Left colon (tissue), 2 donors: ENCODE results near the gene CWC25. TPM values are rescaled to one million over a fixed set of nuclear protein-coding genes. Genes with fewer than 3 reads are reported as not detected.
A peak's percentile ranks its signal among the peaks of the same experiment; 100 is the strongest.
"Not testable (repeated sequence)": the region's sequence is repeated elsewhere in the genome, so short reads cannot be mapped to it uniquely, and the experiment has no call there.

Experiments used
- ATAC-seq: fragments of 200-7000 bp; cut with Tn5 transposase; one replicate; pipeline ENCODE4 v1.9.1; 2020; ENCODE audit warnings: mild to moderate bottlenecking, moderate library complexity
- DNase-seq, 2 donors: peaks; one replicate each; pipeline ENCODE4 v3.0.0-alpha.2; 2020
- intact Hi-C, 2 donors: fragments of 100-400 bp; cut with DNase I in 1 of 2; cut with micrococcal nuclease in 1 of 2; formaldehyde crosslinking; loops; one replicate each; pipeline versions ENCODE4 v1.11.2 to v1.14.0; 2022; cut with DNase I, micrococcal nuclease
- total RNA-seq, 2 donors: library from RNA; stranded (reverse); fragmentation: NEBNext Ultra II Directional; extraction: Animal tissue kit (Norgen Biotek cat#: 25700); gene quantifications; one replicate each; pipeline ENCODE4 v1.2.1, GENCODE V29; 2021
- donor health status: DM: no; HTN: no; CAD: no.
- donor health status: DM: yes; HTN: yes; CAD: no.

The CWC25 gene
- total RNA-seq, 2 donors from 2014 or later = 19.0 to 21.0 TPM

DNA sequence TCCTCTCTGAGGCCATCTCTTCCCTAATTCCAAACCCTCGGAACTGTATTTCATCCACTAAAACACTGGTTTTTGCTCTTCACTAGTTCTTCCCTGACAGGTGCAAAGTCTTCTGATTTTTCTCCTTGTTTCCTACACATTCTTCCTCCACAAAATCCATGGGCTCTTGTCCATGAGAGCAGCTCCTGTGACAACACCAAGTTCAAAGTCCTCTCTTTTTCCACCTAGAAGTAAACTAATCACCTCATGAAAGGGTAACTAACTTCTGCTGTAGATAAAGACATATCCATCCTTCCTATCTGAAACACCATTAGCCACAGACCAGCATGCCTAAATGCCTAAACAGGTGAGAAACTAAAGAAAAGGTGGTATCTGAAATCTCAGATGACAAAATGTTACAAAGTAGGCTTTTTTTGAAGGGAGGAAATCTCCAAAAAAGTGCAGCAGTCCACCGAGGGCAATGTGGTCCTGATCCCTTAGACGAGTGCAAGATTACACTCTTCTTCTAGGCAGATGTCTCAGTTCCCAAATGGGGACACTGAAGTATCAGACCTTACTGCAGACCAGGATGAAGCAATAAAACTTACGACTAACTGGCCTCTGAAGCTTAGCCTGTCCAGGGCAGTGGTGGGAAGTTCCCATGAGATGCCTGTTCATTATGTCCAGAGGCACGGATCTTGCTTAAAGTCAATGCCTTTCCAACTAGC is 28.5 kb downstream of the CWC25 start:
- intact Hi-C loops = no loop called here
- no peak for DNase-seq
- ATAC-seq = no peak

DNA sequence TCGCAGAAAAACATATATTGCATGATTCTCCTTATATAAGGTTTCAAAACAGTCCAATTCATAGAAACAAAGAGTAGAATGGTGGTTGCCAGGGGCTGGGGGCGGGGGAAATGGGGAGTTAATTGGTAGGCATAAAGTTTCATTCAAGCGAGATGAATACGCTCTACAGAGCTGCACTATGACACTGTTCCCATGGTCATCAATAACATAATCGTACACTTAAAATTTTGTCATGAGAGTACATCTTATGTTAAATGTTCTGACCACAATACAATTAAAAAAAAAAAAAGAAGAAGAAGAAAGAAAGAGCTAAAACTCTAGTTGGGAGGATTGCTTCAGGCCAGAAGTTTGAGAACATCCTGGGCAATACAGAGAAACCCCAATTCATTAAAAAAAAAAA is 30.9 kb downstream of the CWC25 start:
- DNase-seq (no peak), ATAC-seq (no peak)
- intact Hi-C loops = no loop called here

GRCh38 chr17:38791162-38791561 is 34.0 kb downstream of the CWC25 start:
- intact Hi-C loops = no loop called here
- ATAC-seq = no peak
- no peak for DNase-seq

GRCh38 chr17:38790148-38790707 is 34.9 kb downstream of the CWC25 start:
- intact Hi-C loops = not testable (repeated sequence)

GRCh38 chr17:38789185-38789584 is 35.9 kb downstream of the CWC25 start:
- ATAC-seq = no peak
- DNase-seq = no peak
- intact Hi-C loops = no loop called here

More at GRCh38 chr17:38790148-38790707, 34.9 kb downstream of the CWC25 start:
- not testable (repeated sequence) for ATAC-seq, DNase-seq

DNA sequence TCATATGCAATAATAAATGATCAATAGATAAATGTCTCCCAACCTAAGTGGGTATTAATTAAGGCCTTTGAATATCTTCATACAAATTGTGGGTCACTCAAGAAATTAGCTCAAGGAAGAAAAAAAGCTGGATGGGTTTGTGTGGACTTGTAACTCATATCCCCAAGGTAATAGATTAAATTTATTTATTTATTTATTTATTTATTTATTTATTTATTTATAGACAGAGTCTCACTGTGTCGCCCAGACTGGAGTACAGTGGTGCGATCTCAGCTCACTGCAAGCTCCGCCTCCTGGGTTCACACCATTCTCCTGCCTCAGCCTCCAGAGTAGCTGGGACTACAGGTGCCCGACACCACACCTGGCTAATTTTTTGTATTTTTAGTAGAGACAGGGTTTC is 37.1 kb downstream of the CWC25 start:
- ATAC-seq, intact Hi-C loops, DNase-seq: not testable (repeated sequence)

DNA sequence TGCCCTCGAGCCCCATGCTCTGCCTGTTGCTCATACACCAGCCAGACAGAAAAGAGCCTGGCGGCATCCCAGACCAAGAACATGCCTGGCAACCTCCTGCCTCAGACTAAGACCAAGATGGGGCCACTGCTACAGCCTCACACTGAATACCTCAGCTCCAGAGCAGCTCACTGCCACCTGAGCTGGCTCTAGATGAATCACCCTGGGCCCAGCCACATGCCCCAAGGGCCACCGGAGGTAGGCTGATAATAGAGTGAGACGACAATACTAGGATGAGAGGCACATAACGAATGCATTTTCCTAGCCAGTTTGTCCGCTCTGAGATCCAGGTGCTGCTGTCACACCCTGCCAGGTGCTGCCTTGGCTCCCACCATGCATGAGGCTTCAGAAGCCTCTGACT is 38.7 kb downstream of the CWC25 start:
- intact Hi-C loops = no loop called here
- ATAC-seq (no peak), DNase-seq (no peak)

- intact Hi-C loops = no loop called here
- DNase-seq (no peak), ATAC-seq (no peak)
Observed at GRCh38 chr17:38783227-38783626, 41.9 kb downstream of the CWC25 start.

DNA sequence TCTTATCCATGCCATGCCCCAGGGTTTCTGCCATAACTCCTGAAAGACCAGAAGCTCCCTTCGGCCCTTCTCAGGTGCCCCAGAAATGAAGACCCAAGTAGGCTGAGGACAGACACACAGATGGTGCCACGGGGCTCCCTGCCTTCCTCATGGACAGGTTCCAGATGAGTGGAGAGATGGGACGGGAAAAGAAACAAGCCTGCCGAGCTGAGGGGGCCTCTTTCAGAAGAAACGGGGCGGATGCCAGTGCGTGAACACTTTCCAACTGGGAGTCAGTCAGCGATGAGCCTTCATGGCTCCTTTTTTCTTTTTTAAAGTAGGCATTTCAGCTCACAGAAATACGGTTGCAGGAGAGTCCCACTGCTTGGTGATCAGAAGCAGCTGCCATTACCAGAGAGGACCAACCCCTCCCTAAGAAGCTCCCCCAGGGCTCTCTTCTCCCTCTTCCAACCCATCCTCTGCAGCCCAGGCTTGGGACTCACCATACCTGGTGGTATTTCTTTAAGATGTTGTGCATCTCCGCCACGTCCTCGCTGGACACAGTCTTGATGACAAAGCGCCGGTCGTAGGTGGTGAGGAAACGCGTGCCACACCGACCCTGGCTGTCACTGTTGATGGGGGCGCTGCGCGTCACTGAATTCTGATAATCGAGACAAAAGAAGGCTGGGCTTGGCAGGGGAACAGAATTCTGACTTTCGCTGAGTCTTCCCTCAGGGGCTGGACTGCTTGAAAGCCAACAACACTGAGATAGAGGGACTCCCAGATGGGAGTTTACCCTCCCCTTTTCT is 45.0 kb downstream of the CWC25 start:
- intact Hi-C loops = no loop called here
- DNase-seq (no peak), ATAC-seq (no peak)

- ATAC-seq (no peak), DNase-seq (no peak)
- intact Hi-C loops = no loop called here
Observed at GRCh38 chr17:38777641-38778250, 47.4 kb downstream of the CWC25 start.

DNA sequence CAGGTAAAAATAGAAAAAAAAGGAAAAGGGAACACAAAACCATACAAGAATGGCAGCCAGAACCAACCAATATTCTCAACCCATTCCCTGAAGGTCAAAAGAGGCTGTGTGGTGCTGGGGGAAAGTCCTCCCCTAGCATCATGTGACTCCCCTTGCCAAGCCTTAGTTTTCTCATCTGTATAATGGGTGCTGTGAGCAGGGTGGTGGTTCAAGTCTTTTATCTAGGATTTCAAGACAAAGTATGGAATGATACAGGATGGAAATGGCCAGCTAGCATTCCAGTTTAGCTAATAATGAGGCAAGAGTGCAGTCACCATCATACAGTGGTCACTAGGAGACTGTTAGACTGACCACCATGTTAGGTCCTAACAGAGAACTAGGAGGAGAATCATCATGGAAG is 51.9 kb downstream of the CWC25 start:
- ATAC-seq (no peak), DNase-seq (no peak)
- intact Hi-C loops = no loop called here

GRCh38 chr17:38768417-38768816 is 56.7 kb downstream of the CWC25 start:
- intact Hi-C loops = no loop called here
- no peak for DNase-seq
- ATAC-seq = no peak

DNA sequence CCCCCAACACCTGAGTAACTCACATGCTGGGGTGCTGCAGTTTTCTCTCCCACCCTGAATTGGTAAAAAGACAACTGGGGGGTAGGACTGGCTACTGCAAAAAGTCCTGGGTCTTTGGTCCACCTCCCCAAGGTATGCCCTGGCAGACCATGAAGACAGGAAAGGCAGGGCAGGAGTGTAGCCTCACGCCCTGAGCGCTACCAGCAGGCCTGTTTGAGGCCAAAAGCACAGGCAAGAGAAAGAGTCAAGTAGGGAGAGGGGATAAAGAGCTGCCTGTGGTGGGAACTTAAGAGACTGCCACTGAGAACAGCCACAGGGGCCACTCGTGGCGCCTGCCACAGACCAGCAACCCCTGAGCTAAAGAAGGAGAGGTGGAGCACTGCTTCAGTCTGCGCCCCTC is 58.8 kb downstream of the CWC25 start:
- DNase-seq (no peak), ATAC-seq (no peak)
- intact Hi-C loops = no loop called here

DNA sequence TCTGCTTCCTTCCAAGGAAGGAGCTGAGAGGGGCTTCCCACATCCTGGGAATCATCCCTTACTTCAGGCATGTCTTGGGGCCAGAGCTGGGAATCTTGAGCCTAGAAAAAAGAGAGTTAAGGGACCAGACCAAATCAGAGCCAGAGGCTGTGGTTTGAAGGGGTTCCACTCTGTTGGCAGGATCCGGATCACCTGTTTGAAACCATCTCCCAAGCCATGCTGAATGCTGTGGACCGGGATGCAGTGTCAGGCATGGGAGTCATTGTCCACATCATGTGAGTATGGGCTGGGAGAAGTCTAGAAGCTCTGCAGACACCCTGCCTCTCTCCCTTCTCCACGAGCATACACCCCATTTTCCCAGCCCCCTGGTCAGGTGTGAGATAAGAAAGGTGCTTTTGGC is 62.9 kb downstream of the CWC25 start:
- intact Hi-C loops = no loop called here
- ATAC-seq = no peak

GRCh38 chr17:38761612-38762011 is 63.5 kb downstream of the CWC25 start:
- DNase-seq (peak in 1 of 2 donors; percentile 26), ATAC-seq (peak; percentile 63)
- intact Hi-C loops = no loop called here

More for the DNA sequence above, 62.9 kb downstream of the CWC25 start:
- DNase-seq = no peak

DNA sequence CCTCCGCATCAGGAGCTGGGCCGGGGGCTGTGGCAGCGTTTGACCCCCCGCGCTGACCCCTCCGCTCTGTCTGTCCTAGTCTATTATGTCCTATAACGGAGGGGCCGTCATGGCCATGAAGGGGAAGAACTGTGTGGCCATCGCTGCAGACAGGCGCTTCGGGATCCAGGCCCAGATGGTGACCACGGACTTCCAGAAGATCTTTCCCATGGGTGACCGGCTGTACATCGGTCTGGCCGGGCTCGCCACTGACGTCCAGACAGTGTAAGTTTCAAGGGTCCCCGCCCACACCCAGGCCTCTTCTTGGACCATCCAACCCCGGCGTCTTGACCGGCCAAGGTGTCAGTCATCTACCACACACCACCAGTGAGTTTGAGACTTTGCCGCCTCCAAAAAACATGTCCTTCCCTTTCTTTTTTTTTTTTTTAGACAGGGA is 72.0 kb downstream of the CWC25 start:
- intact Hi-C loops = no loop called here
- ATAC-seq = no peak
- DNase-seq = peak; percentile 23 to 45

- intact Hi-C loops = no loop called here
- peak; percentile 75 for ATAC-seq
- peak; percentile 98 to 99 for DNase-seq
Observed at GRCh38 chr17:38752308-38753070, 72.6 kb downstream of the CWC25 start, which contains the start of gene PSMB3. PSMB3 (plus strand) TSS chr17:38752741; CDS start chr17:38752827, 86 bp downstream.

- intact Hi-C loops = no loop called here
- ATAC-seq (peak; percentile 37), DNase-seq (peak; percentile 80 to 87)
Observed at GRCh38 chr17:38751808-38752307, 73.3 kb downstream of the CWC25 start.
